D721Med (cell line): ENCODE data around the gene NF1.

Experiments used
- DNase-seq: peaks from one replicate; pipeline ENCODE4 v3.0.0; 2011; ENCODE audit warnings: low spot score; ENCODE audit not compliant: insufficient read length
- FAIRE-seq: peaks from 2 replicates; lab custom pipeline; 2011; peaks lifted over from hg19 to GRCh38; lab: Jason Lieb, UNC
- CTCF ChIP-seq: IDR thresholded peaks from 2 replicates; pipeline ENCODE4 v1.5.1; 2012; ENCODE audit warnings: mild to moderate bottlenecking, control low read depth; ENCODE audit not compliant: insufficient read depth; ENCODE audit errors: missing control alignments

NF1 gene

GRCh38 chr17:31236712-31237111 lies 141.9 kb downstream of the NF1 start:
- no peak for TF ChIP-seq CTCF
- DNase-seq (no peak), FAIRE-seq (no peak)

GRCh38 chr17:31241116-31241515 lies 146.3 kb downstream of the NF1 start:
- DNase-seq (no peak), FAIRE-seq (no peak)
- no peak for TF ChIP-seq CTCF

- DNase-seq (no peak), FAIRE-seq (no peak)
- no peak for TF ChIP-seq CTCF
These were observed 154.4 kb downstream of the NF1 start for GRCh38 chr17:31248986-31249834.

- no peak for FAIRE-seq
- no peak for TF ChIP-seq CTCF
- DNase-seq: no peak
These were observed 155.0 kb downstream of the NF1 start for GRCh38 chr17:31249835-31250141.

GRCh38 chr17:31250229-31250628 lies 155.5 kb downstream of the NF1 start:
- FAIRE-seq (no peak), DNase-seq (no peak)
- no peak for TF ChIP-seq CTCF

- no peak for DNase-seq
- TF ChIP-seq CTCF: no peak
- FAIRE-seq: peak; percentile 29
These were observed 156.6 kb downstream of the NF1 start for GRCh38 chr17:31251105-31251969.
